A549 (cell line): ENCODE results near the gene HIVEP1. TPM values are rescaled to one million over a fixed set of nuclear protein-coding genes. Genes with fewer than 3 reads are reported as not detected.

ENCODE experiments used
- ATAC-seq, 2 experiments: fragments of 200-7000 bp in 1 of 2; fragments of >200 bp in 1 of 2; cut with Nextera tagmentation in 1 of 2; cut with Tn5 transposase in 1 of 2; 3 replicates each; pipeline versions ENCODE4 v1.8.0 to v1.9.1; 2018 to 2020; ENCODE audit warnings: mild to moderate bottlenecking in 1 of 2, moderate library complexity in 1 of 2
- CTCF ChIA-PET: fragments of 300-600 bp; sonication (Branson Sonifier 250); formaldehyde crosslinking; extraction: SDS; loops from one replicate; lab custom pipeline; 2021; ENCODE audit warnings: antibody characterized with exemption, inconsistent platforms; lab: Yijun Ruan, JAX
- POLR2A ChIA-PET: fragments of 350-600 bp; formaldehyde crosslinking; extraction: SDS; loops from one replicate; lab custom pipeline; 2021; ENCODE audit warnings: antibody characterized with exemption, inconsistent platforms; lab: Yijun Ruan, JAX
- DNase-seq, 2 experiments: peaks; one replicate each; pipeline versions ENCODE4 v3.0.0 to v3.0.0-alpha.2; 2011 to 2016; ENCODE audit warnings: low read depth in 1 of 2, low spot score in 1 of 2
- FAIRE-seq: peaks from 2 replicates; lab custom pipeline; 2011; peaks lifted over from hg19 to GRCh38; lab: Jason Lieb, UNC
- H3K27ac ChIP-seq, 2 experiments: fragments of >200 bp; sonication (Bioruptor Twin); formaldehyde crosslinking; 3 replicates each; pipeline ENCODE4 v1.5.1; 2016 to 2017
- H3K4me1 ChIP-seq: fragments of >200 bp; sonication (Bioruptor Twin); formaldehyde crosslinking; 3 replicates; pipeline ENCODE4 v1.6.1; 2016
- H3K4me2 ChIP-seq: fragments of >200 bp; sonication (Bioruptor Twin); formaldehyde crosslinking; 3 replicates; pipeline ENCODE4 v1.6.1; 2016
- H3K4me3 ChIP-seq: fragments of >200 bp; sonication (Bioruptor Twin); formaldehyde crosslinking; 3 replicates; pipeline ENCODE4 v1.5.1; 2016
- H3K9me3 ChIP-seq: fragments of >200 bp; sonication (Bioruptor Twin); formaldehyde crosslinking; 3 replicates; pipeline ENCODE4 v1.6.1; 2016
- BCL3 ChIP-seq: fragments of >200 bp; sonication (Bioruptor Twin); formaldehyde crosslinking; IDR thresholded peaks from 3 replicates; pipeline ENCODE4 v1.6.1; 2016
- BHLHE40 ChIP-seq: IDR thresholded peaks from 2 replicates; pipeline ENCODE4 v1.6.1; 2012; ENCODE audit warnings: low read depth, low read length, inconsistent platforms
- CBX8 ChIP-seq: fragments of 200-600 bp; sonication (generic); IDR thresholded peaks from 2 replicates; pipeline ENCODE4 v1.6.1; 2016
- EHMT2 ChIP-seq: fragments of 200-600 bp; sonication (generic); IDR thresholded peaks from 2 replicates; pipeline ENCODE4 v1.6.1; 2016; ENCODE audit warnings: antibody characterized with exemption, low read depth, mild to moderate bottlenecking, moderate library complexity
- ELK1 ChIP-seq: fragments of 150-350 bp; IDR thresholded peaks from 2 replicates; pipeline ENCODE4 v1.6.1; 2014; ENCODE audit warnings: low read depth, mild to moderate bottlenecking, low read length
- EP300 ChIP-seq, 2 experiments: fragments of >200 bp; sonication (Bioruptor Twin); formaldehyde crosslinking; IDR thresholded peaks; 2 replicates in 1 of 2; 3 replicates in 1 of 2; pipeline ENCODE4 v1.6.1; 2016 to 2017
- FOSB ChIP-seq: fragments of 250-450 bp; sonication (Bioruptor Pico); IDR thresholded peaks from 2 replicates; pipeline ENCODE4 v1.5.0; 2020; ENCODE audit warnings: mild to moderate bottlenecking, moderate library complexity
- FOXS1 ChIP-seq: fragments of 250-450 bp; sonication (Bioruptor Pico); IDR thresholded peaks from 2 replicates; pipeline ENCODE4 v1.5.0; 2020; ENCODE audit warnings: mild to moderate bottlenecking, moderate library complexity
- GATA3 ChIP-seq: IDR thresholded peaks from 2 replicates; pipeline ENCODE4 v1.6.1; 2012; ENCODE audit warnings: borderline replicate concordance
- HDAC2 ChIP-seq: fragments of 200-600 bp; sonication (generic); IDR thresholded peaks from 2 replicates; pipeline ENCODE4 v1.6.1; 2016
- HMGXB4 ChIP-seq: fragments of 250-450 bp; sonication (Bioruptor Pico); IDR thresholded peaks from 2 replicates; pipeline ENCODE4 v1.5.0; 2021; ENCODE audit warnings: mild to moderate bottlenecking, moderate library complexity, borderline replicate concordance
- HOXB13 ChIP-seq: fragments of 250-450 bp; sonication (Bioruptor Pico); IDR thresholded peaks from 2 replicates; pipeline ENCODE4 v1.5.0; 2020; ENCODE audit warnings: low read depth, mild to moderate bottlenecking, moderate library complexity
- KDM5A ChIP-seq: fragments of 200-600 bp; sonication (generic); IDR thresholded peaks from 2 replicates; pipeline ENCODE4 v1.6.1; 2016; ENCODE audit warnings: antibody characterized with exemption, mild to moderate bottlenecking
- MAX ChIP-seq: IDR thresholded peaks from 2 replicates; pipeline ENCODE4 v1.6.1; 2012
- MAZ ChIP-seq: fragments of 150-350 bp; IDR thresholded peaks from 2 replicates; pipeline ENCODE4 v1.6.1; 2014; ENCODE audit warnings: antibody characterized with exemption, low read depth, low read length, borderline replicate concordance
- NR3C1 ChIP-seq: fragments of >200 bp; sonication (Bioruptor Twin); formaldehyde crosslinking; IDR thresholded peaks from 3 replicates; pipeline ENCODE4 v1.6.1; 2017
- PBX3 ChIP-seq: IDR thresholded peaks from 2 replicates; pipeline ENCODE4 v1.6.1; 2012
- RCOR1 ChIP-seq: fragments of 150-350 bp; IDR thresholded peaks from 2 replicates; pipeline ENCODE4 v1.6.1; 2014; ENCODE audit warnings: antibody characterized with exemption, low read length, low read depth
- REST ChIP-seq: fragments of 200-600 bp; sonication (generic); IDR thresholded peaks from 2 replicates; pipeline ENCODE4 v1.6.1; 2016; ENCODE audit warnings: antibody characterized with exemption, mild to moderate bottlenecking, moderate library complexity
- SMC3 ChIP-seq: fragments of >200 bp; sonication (Bioruptor Twin); formaldehyde crosslinking; IDR thresholded peaks from 3 replicates; pipeline ENCODE4 v1.6.1; 2018; ENCODE audit warnings: inconsistent platforms
- TP53 ChIP-seq: fragments of 250-450 bp; sonication (Bioruptor Pico); IDR thresholded peaks from 2 replicates; pipeline ENCODE4 v1.5.0; 2021; ENCODE audit warnings: mild to moderate bottlenecking, moderate library complexity
- ZFP36 ChIP-seq: fragments of 450-650 bp; IDR thresholded peaks from 2 replicates; pipeline ENCODE4 v1.6.1; 2014; ENCODE audit warnings: borderline replicate concordance; ENCODE audit not compliant: partially characterized antibody
- WGBS: methylation state at CpG from one replicate; pipeline ENCODE4 v1.1.6; 2017; ENCODE audit errors: missing lambda C conversion rate; 5-methylcytosine and 5-hydroxymethylcytosine counted together
- polyA plus RNA-seq, 4 experiments: library from polyadenylated mRNA; depleted of rRNA in 3 of 4; stranded (reverse); fragments of >200 nt; fragmentation: RNase III in 1 of 4; extraction: RNeasy Plus Mini Kit Qiagen cat#74134 plus additional on column Dnase treatment in 1 of 4; gene quantifications; 2 replicates in 3 of 4; 3 replicates in 1 of 4; pipeline ENCODE4 v1.2.3, GENCODE V29; 2011 to 2017
- TF ChIP-seq, protein P1 (sequence below): fragments of 250-450 bp; sonication (Bioruptor Pico); IDR thresholded peaks from 2 replicates; pipeline ENCODE4 v1.5.0; 2020; ENCODE audit warnings: low read depth, mild to moderate bottlenecking, moderate library complexity
- TF ChIP-seq, protein P2 (sequence below): fragments of >200 bp; sonication (Bioruptor Twin); formaldehyde crosslinking; IDR thresholded peaks from 2 replicates; pipeline ENCODE4 v1.6.1; 2016

The HIVEP1 gene
- polyA plus RNA-seq, 2 of the 4 experiments (the other 2 are of a cell fraction) = 5.8 to 10.5 TPM

GRCh38 chr6:12065321-12066140, 53.4 kb downstream of the HIVEP1 start:
- H3K9me3 ChIP-seq = no peaks in the 10 kb centered on the region
- no peak for DNase-seq
- H3K4me1 ChIP-seq = peaks cover 40% of the 10 kb centered on the region
- ATAC-seq = no peak
- no peak for TF ChIP-seq CBX8
- TF ChIP-seq SMC3 = no peak
- no peak for TF ChIP-seq MAX
- no peak for TF ChIP-seq EP300 (IDR thresholded peaks at IDR 0.05)
- TF ChIP-seq PBX3 = no peak
- TF ChIP-seq EHMT2 = no peak
- TF ChIP-seq HMGXB4 (CRISPR knock-in tag) = no peak
- no peak for TF ChIP-seq GATA3
- no peak for TF ChIP-seq TP53
- TF ChIP-seq ELK1 = no peak
- no peak for TF ChIP-seq BCL3
- TF ChIP-seq RCOR1 = no peak
- TF ChIP-seq, protein P1, sequence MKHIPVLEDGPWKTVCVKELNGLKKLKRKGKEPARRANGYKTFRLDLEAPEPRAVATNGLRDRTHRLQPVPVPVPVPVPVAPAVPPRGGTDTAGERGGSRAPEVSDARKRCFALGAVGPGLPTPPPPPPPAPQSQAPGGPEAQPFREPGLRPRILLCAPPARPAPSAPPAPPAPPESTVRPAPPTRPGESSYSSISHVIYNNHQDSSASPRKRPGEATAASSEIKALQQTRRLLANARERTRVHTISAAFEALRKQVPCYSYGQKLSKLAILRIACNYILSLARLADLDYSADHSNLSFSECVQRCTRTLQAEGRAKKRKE (CRISPR knock-in tag) = no peak
- no peak for TF ChIP-seq HDAC2
- TF ChIP-seq BHLHE40 = no peak
- no peak overlapping the region for H3K4me3 ChIP-seq
- POLR2A ChIA-PET = no interaction called here
- 87% methylated on average over 8 of the region's 8 CpGs for WGBS
- no peak overlapping the region for H3K27ac ChIP-seq
- no peak for FAIRE-seq
- no peak overlapping the region for H3K4me2 ChIP-seq
- CTCF ChIA-PET = interaction anchor here (0.7 to 1.5 kb wide), 3 partner anchors 10 to 410 kb away, joined by 3 to 9 read pairs (median 3); no protein-coding TSS in a partner anchor

GRCh38 chr6:12066297-12066696, 54.2 kb downstream of the HIVEP1 start:
- Histone ChIP-seq H3K4me2 (no peak overlapping the region), H3K4me3 (no peak overlapping the region), H3K27ac (no peak overlapping the region), H3K4me1 (peaks cover 41% of the 10 kb centered on the region), H3K9me3 (no peaks in the 10 kb centered on the region)
- DNase-seq (no peak), ATAC-seq (no peak), FAIRE-seq (no peak)
- ChIA-PET POLR2A (interaction anchor here (0.6 kb wide), 1 partner anchor 267 kb away, joined by 8 read pairs; no protein-coding TSS in a partner anchor), CTCF (interaction anchor here (0.7 to 1.5 kb wide), 3 partner anchors 9 to 411 kb away, joined by 3 to 9 read pairs (median 3); no protein-coding TSS in a partner anchor)
- TF ChIP-seq FOSB (CRISPR knock-in tag) (no peak), FOXS1 (CRISPR knock-in tag) (no peak), EHMT2 (no peak), HOXB13 (CRISPR knock-in tag) (no peak), KDM5A (no peak), REST (no peak), NR3C1 (no peak), ZFP36 (no peak), BHLHE40 (no peak), MAZ (no peak)
- TF ChIP-seq, protein P2, sequence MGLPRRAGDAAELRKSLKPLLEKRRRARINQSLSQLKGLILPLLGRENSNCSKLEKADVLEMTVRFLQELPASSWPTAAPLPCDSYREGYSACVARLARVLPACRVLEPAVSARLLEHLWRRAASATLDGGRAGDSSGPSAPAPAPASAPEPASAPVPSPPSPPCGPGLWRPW = no peak
